ENCODE measurements around the gene AP5Z1.

The AP5Z1 gene

DNA sequence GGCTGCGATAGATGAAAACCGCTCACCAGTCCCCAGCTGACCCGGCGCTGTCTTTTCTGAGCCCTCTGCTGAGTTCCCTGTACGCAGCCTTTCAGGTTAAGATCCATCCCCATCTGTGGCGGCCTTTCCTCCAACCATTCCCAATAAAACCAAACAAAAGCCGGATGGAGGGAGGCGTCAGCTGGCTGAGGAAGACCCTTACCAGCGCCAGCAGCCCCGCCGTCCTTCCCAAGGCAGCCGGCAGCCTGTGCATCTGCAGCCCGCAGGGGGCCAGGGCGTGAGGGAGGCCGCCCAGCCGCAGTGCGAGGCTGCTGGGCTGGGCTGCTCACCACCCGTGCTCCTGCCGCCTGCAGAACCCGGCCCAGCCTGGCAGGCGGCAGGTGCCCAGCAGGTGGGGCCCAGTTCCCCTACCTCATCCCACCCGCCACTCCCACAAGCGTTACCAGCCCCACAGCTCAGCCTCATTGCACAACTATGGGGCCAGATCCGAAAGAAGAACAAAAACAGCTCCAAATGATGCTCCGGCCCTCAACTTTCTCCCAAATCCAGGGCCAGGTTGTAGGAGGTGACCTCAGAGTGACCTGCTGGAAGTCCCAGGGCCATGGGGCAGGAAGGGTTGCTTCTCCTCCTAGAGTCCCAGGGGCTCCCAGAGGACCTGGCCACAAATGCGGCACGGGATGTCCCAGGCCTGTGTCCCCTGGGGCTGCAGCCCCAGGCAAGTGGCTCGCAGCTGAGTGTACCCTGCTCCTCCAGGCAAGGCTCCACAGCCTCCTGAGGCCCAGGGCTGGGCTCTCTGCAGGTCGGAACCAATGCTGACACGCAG is 62.6 kb downstream of the AP5Z1 start:
- TF ChIP-seq POLR2AphosphoS5 (IDR thresholded peaks at IDR 0.05; ENCODE audit: low read depth) (no peak), SPI1 (IDR thresholded peaks at IDR 0.05; ENCODE audit: borderline replicate concordance, low read depth) (no peak), GABPA (IDR thresholded peaks at IDR 0.05; ENCODE audit: low read depth) (no peak)
- TF ChIP-seq, protein P1, sequence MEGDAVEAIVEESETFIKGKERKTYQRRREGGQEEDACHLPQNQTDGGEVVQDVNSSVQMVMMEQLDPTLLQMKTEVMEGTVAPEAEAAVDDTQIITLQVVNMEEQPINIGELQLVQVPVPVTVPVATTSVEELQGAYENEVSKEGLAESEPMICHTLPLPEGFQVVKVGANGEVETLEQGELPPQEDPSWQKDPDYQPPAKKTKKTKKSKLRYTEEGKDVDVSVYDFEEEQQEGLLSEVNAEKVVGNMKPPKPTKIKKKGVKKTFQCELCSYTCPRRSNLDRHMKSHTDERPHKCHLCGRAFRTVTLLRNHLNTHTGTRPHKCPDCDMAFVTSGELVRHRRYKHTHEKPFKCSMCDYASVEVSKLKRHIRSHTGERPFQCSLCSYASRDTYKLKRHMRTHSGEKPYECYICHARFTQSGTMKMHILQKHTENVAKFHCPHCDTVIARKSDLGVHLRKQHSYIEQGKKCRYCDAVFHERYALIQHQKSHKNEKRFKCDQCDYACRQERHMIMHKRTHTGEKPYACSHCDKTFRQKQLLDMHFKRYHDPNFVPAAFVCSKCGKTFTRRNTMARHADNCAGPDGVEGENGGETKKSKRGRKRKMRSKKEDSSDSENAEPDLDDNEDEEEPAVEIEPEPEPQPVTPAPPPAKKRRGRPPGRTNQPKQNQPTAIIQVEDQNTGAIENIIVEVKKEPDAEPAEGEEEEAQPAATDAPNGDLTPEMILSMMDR (IDR thresholded peaks at IDR 0.05; ENCODE audit: insufficient read depth, low read length) = no peak
- TF ChIP-seq, protein P2, sequence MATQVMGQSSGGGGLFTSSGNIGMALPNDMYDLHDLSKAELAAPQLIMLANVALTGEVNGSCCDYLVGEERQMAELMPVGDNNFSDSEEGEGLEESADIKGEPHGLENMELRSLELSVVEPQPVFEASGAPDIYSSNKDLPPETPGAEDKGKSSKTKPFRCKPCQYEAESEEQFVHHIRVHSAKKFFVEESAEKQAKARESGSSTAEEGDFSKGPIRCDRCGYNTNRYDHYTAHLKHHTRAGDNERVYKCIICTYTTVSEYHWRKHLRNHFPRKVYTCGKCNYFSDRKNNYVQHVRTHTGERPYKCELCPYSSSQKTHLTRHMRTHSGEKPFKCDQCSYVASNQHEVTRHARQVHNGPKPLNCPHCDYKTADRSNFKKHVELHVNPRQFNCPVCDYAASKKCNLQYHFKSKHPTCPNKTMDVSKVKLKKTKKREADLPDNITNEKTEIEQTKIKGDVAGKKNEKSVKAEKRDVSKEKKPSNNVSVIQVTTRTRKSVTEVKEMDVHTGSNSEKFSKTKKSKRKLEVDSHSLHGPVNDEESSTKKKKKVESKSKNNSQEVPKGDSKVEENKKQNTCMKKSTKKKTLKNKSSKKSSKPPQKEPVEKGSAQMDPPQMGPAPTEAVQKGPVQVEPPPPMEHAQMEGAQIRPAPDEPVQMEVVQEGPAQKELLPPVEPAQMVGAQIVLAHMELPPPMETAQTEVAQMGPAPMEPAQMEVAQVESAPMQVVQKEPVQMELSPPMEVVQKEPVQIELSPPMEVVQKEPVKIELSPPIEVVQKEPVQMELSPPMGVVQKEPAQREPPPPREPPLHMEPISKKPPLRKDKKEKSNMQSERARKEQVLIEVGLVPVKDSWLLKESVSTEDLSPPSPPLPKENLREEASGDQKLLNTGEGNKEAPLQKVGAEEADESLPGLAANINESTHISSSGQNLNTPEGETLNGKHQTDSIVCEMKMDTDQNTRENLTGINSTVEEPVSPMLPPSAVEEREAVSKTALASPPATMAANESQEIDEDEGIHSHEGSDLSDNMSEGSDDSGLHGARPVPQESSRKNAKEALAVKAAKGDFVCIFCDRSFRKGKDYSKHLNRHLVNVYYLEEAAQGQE (IDR thresholded peaks at IDR 0.05; ENCODE audit: insufficient replicate concordance, low read depth) = no peak
- Histone ChIP-seq H3K4me3 (replicated peaks; ENCODE audit: insufficient read depth, low read length) (no peak overlapping the region), H3K27me3 (ENCODE audit: insufficient read depth, poor library complexity, severe bottlenecking) (no peaks in the 10 kb centered on the region), H3K27ac (replicated peaks) (no peak overlapping the region)
- DNase-seq (ENCODE audit: low read depth in 1 of 2, low spot score in 1 of 2) = no peak

DNA sequence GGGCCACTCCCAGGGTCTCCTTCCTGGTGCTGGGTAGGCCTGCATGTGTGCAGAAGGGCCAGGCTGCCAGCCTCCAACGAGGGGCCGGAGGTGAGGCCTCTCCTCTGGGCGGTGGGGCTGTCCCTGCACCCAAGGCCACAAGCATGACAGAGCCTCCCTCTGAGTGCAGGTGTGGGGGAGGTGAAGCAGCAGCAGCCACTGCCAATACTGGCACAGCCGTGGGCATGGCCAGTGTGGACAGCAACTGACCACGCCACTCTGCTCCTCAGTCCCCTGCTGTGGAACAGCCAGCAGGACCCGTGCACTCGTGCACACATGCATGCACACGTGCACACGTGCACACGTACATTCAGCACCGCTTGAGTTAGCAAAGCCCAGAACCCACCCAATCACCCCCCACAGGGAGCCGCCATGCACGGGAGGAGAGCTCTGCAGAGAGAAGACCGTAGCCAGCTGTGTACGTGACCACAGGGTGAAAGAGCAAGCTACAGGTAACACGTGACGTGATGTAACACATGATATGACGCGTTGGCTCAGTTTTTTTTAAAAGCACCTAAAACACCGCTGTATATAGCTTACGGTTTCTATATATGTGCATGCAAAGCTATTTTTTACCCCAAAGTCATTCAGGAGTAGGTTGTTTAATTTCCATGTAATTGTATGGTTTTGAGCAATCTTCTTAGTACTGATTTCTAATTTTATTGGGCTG is 63.4 kb downstream of the AP5Z1 start:
- TF ChIP-seq, protein P1 (IDR thresholded peaks at IDR 0.05; ENCODE audit: insufficient read depth, low read length) = no peak
- TF ChIP-seq GABPA (IDR thresholded peaks at IDR 0.05; ENCODE audit: low read depth) = no peak
- TF ChIP-seq, protein P2 (IDR thresholded peaks at IDR 0.05; ENCODE audit: insufficient replicate concordance, low read depth) = no peak
- no peak for TF ChIP-seq SPI1 (IDR thresholded peaks at IDR 0.05; ENCODE audit: borderline replicate concordance, low read depth)
- TF ChIP-seq POLR2AphosphoS5 (IDR thresholded peaks at IDR 0.05; ENCODE audit: low read depth) = no peak
- no peak for DNase-seq (ENCODE audit: low read depth in 1 of 2, low spot score in 1 of 2)
- Histone ChIP-seq H3K27ac (replicated peaks) (no peak overlapping the region), H3K4me3 (replicated peaks; ENCODE audit: insufficient read depth, low read length) (no peak overlapping the region), H3K27me3 (ENCODE audit: insufficient read depth, poor library complexity, severe bottlenecking) (no peaks in the 10 kb centered on the region)

DNA sequence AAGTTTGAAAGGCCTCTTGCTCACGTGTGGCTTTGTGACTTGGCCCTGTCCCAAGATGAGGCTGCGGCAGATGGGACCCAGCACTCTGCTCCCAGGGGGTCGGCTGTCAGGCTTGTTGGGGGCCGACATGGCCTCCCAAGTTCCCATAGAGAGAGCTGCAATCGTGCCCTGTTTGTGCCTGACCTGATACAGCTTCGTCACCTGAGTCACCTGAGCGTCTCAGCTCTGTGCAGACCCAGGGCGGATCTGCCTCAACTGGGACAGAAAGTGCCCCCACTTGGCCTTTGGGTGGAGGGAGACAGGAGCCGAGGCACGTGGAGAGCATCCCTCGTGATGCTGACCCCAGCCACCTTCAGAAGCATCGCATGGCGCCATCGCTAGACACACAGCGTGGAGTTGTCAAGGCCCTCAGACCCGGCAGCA is 64.7 kb downstream of the AP5Z1 start:
- no peak overlapping the region for H3K4me3 ChIP-seq (replicated peaks; ENCODE audit: insufficient read depth, low read length)
- H3K27me3 ChIP-seq (ENCODE audit: insufficient read depth, poor library complexity, severe bottlenecking) = no peaks in the 10 kb centered on the region
- TF ChIP-seq SPI1 (IDR thresholded peaks at IDR 0.05; ENCODE audit: borderline replicate concordance, low read depth) (no peak), GABPA (IDR thresholded peaks at IDR 0.05; ENCODE audit: low read depth) (no peak), POLR2AphosphoS5 (IDR thresholded peaks at IDR 0.05; ENCODE audit: low read depth) (no peak)
- TF ChIP-seq, protein P1 (IDR thresholded peaks at IDR 0.05; ENCODE audit: insufficient read depth, low read length) = no peak
- TF ChIP-seq, protein P2 (IDR thresholded peaks at IDR 0.05; ENCODE audit: insufficient replicate concordance, low read depth) = no peak
- H3K27ac ChIP-seq (replicated peaks) = no peak overlapping the region
- no peak for DNase-seq (ENCODE audit: low read depth in 1 of 2, low spot score in 1 of 2)
